GM18868 (cell line): ENCODE data around the gene GSTM1.

ENCODE experiments used
- ATAC-seq: cut with Tn5 transposase; IDR thresholded peaks from one replicate; pipeline ENCODE4 v1.9.1; 2021; ENCODE audit warnings: mild to moderate bottlenecking, moderate library complexity; ENCODE audit not compliant: unreplicated experiment

GSTM1 gene

GRCh38 chr1:109726007-109726406, 38.4 kb downstream of the GSTM1 start:
- no peak for ATAC-seq

DNA sequence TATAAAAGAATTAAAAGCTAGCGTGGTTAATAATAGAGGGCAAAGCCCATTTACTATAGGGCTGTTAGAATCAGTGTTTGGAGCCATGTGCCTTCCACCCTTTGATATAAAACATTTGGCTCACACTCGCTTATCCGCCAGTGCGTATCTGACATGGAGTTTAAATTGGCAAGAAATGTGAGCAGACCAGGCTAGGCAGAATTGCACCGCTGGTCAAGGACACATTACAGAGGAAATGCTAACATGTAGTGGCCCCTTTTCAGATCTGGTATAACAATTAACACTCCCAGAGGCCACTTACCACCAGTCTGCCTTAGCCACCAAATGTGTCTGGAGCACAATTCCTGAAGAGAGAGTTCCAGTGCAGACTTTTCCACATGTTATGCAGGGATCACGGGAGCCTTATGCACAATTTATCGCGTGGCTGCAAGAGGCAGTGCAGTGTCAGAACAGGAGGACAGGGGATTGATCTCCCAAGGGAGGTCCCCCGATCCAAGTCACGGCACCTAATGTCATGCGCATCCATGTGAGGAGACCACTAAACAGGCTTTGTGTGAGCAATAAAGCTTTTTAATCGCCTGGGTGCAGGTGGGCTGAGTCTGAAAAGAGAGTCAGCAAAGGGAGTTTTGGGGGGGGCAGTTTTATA, 39.2 kb downstream of the GSTM1 start:
- ATAC-seq: no peak

DNA sequence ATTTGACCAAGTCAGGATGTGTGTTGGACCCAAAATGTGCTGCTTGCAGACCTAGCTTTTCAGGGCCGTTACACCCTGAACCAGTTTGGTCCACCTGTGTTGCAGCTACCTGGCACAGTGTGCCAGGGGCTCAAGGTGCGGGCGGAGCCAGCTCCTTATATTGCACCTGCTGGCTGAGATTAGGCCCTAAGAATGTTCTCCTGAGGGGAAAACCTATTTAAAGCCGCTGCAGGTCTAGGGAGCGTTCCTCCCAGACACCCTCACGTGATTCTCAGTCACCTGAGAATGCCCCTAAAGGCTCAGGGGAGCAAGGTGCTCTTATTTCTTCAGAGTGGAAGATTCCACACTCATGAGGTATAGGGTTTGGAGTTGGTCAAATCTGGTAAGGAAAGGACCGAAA, 41.3 kb downstream of the GSTM1 start:
- no peak for ATAC-seq

GRCh38 chr1:109730666-109731065, 43.0 kb downstream of the GSTM1 start:
- no peak for ATAC-seq

GRCh38 chr1:109732390-109732881, 44.8 kb downstream of the GSTM1 start:
- ATAC-seq: no peak

GRCh38 chr1:109733236-109733870, 45.7 kb downstream of the GSTM1 start:
- ATAC-seq: no peak

- ATAC-seq: peak; percentile 93
Observed at GRCh38 chr1:109739738-109740614, 52.4 kb downstream of the GSTM1 start.

GRCh38 chr1:109740615-109741373, 53.2 kb downstream of the GSTM1 start, which contains the start of gene GSTM3:
TSS of gene GSTM3 (minus strand) at chr1:109741038. CDS start at chr1:109740287, 751 bp downstream.
- no peak for ATAC-seq
